ENCODE results near the gene SLC9A1. TPM values are rescaled to one million over a fixed set of nuclear protein-coding genes. Genes with fewer than 3 reads are reported as not detected.

Gene SLC9A1
- total RNA-seq, 4 donors from 2014 or later = 10.9 to 19.4 (median 13.2) TPM

DNA sequence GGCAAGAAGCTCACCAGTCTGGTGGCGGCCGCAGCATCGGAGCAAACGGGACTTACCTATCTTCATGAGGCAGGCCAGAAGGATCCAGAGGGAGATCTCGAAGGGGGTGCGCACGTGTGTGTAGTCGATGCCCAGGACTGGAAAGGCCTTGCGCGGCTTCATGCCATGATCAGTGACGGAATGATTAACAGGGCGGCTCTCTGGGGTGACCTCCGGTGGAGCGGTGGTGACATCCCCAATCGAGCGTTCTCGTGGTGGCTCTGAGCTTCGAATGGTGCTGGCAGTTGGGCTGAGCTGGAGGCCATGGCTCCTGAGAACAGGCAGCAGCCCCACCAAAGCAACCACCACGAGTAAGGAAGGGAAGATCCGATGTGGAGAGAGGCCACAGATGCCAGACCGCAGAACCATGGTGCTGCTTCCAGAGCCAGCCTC lies 982 bp downstream of the SLC9A1 start:
- TF ChIP-seq CTCF (IDR thresholded peaks at IDR 0.05) (no peak), POLR2A (IDR thresholded peaks at IDR 0.05) (no peak)
- intact Hi-C loops (cut with DNase I; ENCODE audit: low total_unique reads) = loop anchor here (5.0 kb wide), 1 partner anchor 37 kb away; no protein-coding TSS in a partner anchor
- H3K4me3 ChIP-seq (ENCODE audit: low read depth, poor library complexity, severe bottlenecking) = peak overlapping the region; percentile 58
- DNase-seq (ENCODE audit: low spot score in 2 of 2) = no peak
- 65 to 81% methylated on average over 21 of the region's 21 CpGs for WGBS, 2 donors

GRCh38 chr1:27153549-27153886 lies 1.4 kb downstream of the SLC9A1 start:
- 19 to 21% methylated on average over 4 of the region's 4 CpGs for WGBS, 2 donors
- DNase-seq (ENCODE audit: low spot score in 2 of 2) = no peak
- TF ChIP-seq POLR2A (IDR thresholded peaks at IDR 0.05) = no peak
- no peak overlapping the region for H3K4me3 ChIP-seq (ENCODE audit: low read depth, poor library complexity, severe bottlenecking)
- intact Hi-C loops (cut with DNase I; ENCODE audit: low total_unique reads) = loop anchor here (5.0 kb wide), 1 partner anchor 36 kb away; no protein-coding TSS in a partner anchor

GRCh38 chr1:27152829-27153548 lies 1.9 kb downstream of the SLC9A1 start:
- no peak for DNase-seq (ENCODE audit: low spot score in 2 of 2)
- intact Hi-C loops (cut with DNase I; ENCODE audit: low total_unique reads) = loop anchor here (5.0 kb wide), 1 partner anchor 36 kb away; no protein-coding TSS in a partner anchor
- no peak overlapping the region for H3K4me3 ChIP-seq (ENCODE audit: low read depth, poor library complexity, severe bottlenecking)
- 36 to 51% methylated on average over 2 of the region's 2 CpGs for WGBS, 2 donors
- no peak for TF ChIP-seq CTCF (IDR thresholded peaks at IDR 0.05)
- no peak for TF ChIP-seq POLR2A (IDR thresholded peaks at IDR 0.05)

GRCh38 chr1:27152004-27152828 lies 2.7 kb downstream of the SLC9A1 start:
- TF ChIP-seq POLR2A (IDR thresholded peaks at IDR 0.05) (no peak), CTCF (IDR thresholded peaks at IDR 0.05) (no peak)
- 33 to 38% methylated on average over 7 of the region's 7 CpGs for WGBS, 2 donors
- intact Hi-C loops (cut with DNase I; ENCODE audit: low total_unique reads) = loop anchor here (5.0 kb wide), 1 partner anchor 35 kb away; no protein-coding TSS in a partner anchor
- H3K4me3 ChIP-seq (ENCODE audit: low read depth, poor library complexity, severe bottlenecking) = no peak overlapping the region
- no peak for DNase-seq (ENCODE audit: low spot score in 2 of 2)

DNA sequence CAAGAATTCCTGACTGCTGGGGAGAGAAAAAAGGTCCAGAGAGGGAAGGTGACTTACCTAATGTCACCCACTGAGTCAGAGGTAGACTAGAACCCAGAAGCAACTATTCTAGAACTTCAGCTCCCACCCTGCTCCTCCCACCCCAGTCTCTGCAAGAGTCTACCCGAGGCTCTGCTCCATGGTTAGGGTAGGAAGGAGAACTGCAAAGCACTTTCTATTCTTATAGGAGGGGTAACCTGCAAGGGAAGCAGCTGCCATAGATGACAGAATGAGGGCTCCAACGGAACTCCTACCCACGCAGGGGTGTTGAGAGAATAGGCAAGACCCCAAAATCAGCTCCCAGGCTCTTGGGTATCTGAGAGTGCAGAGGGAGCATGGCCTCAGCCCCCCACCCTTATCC lies 4.3 kb downstream of the SLC9A1 start:
- 76 to 90% methylated on average over 3 of the region's 3 CpGs for WGBS, 2 donors
- no peak overlapping the region for H3K4me3 ChIP-seq (ENCODE audit: low read depth, poor library complexity, severe bottlenecking)
- intact Hi-C loops (cut with DNase I; ENCODE audit: low total_unique reads) = loop anchor here (5.0 kb wide), 1 partner anchor 33 kb away; no protein-coding TSS in a partner anchor

More for the DNA sequence above, 4.3 kb downstream of the SLC9A1 start:
- TF ChIP-seq CTCF (IDR thresholded peaks at IDR 0.05) (no peak), POLR2A (IDR thresholded peaks at IDR 0.05) (no peak)
- DNase-seq (ENCODE audit: low spot score in 2 of 2) = no peak

Measured in lower leg skin (tissue), 4 donors.